Right hindlimb (tissue), 1 donor: Measurements from ENCODE around the gene ANKRD30A.
"Not testable (repeated sequence)": the region's sequence is repeated elsewhere in the genome, so short reads cannot be mapped to it uniquely, and the experiment has no call there.

Source experiments
- DNase-seq: peaks from one replicate; pipeline ENCODE4 v3.0.0-alpha.2; 2018

The ANKRD30A gene

DNA sequence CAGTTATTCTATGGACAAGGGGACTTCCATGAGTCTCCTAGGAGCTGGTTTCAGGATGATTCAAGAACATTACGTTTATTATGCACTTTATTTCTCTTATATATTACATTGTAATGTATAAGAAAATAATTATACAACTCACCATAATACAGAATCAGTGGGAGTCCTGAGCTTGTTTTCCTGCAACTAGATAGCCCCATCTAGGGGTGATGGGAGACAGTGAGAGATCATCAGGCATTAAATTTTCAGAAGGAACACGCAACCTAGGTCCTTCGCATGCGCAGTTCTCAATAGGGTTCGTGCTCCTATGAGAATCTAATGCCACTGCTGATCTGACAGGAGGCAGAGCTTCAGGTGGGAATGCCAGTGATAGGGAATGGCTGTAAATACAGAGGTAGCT lies 137.9 kb downstream of the ANKRD30A start:
- no peak for DNase-seq

- no peak for DNase-seq
These were observed 142.9 kb downstream of the ANKRD30A start for GRCh38 chr10:37268266-37268665.

GRCh38 chr10:37269554-37270256 lies 144.3 kb downstream of the ANKRD30A start:
- no peak for DNase-seq

DNA sequence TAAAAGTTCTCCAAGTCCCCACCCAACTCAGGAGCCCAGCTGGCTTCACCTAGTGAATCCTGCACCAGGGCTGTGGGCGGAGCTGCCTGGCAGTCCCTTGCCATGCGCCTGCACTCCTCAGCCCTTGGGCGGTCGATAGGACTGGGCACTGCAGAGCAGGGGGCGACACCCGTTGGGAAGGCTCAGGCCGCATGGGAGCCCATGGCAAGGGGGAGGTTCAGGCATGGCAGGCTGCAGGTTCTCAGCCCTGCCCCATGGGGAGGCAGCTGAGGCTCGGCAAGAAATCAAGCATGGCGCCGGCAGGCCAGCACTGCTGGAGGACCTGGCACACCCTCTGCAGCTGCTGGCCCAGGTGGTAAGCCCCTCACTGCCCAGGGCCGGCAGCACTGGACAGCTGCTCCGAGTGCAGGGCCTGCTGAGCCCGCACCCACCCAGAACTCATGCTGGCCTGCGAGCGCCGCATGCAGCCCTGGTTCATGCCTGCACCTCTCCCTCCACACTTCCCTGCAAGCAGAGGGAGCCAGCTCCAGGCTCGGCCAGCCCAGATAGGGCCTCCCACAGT lies 149.9 kb downstream of the ANKRD30A start:
- DNase-seq = no peak

GRCh38 chr10:37285063-37285462 lies 159.7 kb downstream of the ANKRD30A start:
- no peak for DNase-seq

DNA sequence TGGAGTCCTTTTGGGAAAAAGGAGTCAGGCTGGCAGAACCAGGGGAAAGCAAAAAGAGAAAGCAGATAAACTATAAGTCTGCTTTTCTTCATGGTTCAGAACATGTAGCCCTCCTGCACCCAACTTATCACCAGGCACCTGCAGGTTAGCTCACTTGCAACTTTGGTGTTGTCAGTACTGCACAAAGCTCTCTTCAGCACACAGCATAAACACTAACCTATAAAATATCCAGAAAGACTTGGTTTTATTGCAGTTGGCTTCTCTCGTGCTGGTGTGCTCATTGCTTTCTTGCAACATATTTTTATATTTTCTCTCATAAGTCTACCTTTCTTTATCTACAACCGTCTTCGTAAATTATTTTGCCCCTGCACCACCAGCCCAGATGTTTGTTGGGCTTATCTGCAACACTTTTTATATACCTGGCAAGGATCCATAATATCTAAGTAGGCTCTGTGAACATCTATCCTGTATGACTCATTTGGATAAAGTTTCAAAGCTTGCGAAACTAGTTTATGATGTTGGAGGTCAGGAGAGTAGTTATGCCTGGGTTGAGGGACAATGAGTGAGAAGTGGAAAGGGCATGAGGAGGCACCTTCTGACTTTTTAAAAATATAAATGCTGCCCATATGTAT lies 164.6 kb downstream of the ANKRD30A start:
- DNase-seq = no peak

- no peak for DNase-seq
These were observed 175.9 kb downstream of the ANKRD30A start for GRCh38 chr10:37301271-37301670.

GRCh38 chr10:37304036-37304435 lies 178.6 kb downstream of the ANKRD30A start:
- DNase-seq = no peak

DNA sequence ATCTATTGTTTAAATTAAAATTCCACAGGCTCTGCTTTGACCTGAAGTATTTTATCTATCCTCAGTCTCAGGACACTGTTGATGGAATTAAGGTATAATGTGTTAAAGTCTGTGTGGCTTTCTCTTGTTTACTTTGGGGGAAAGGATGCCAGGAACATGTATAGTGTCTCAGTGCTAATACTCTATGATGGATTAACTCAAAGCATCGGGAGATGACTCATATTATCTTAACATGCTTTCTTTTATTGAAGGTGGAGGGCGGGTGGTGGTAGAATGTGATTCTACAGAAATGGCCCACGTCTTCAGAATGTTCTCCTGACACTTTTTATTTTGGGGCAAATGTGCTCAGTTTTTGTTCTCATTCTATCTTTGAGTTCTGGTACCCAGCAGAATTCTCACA lies 189.0 kb downstream of the ANKRD30A start:
- no peak for DNase-seq

DNA sequence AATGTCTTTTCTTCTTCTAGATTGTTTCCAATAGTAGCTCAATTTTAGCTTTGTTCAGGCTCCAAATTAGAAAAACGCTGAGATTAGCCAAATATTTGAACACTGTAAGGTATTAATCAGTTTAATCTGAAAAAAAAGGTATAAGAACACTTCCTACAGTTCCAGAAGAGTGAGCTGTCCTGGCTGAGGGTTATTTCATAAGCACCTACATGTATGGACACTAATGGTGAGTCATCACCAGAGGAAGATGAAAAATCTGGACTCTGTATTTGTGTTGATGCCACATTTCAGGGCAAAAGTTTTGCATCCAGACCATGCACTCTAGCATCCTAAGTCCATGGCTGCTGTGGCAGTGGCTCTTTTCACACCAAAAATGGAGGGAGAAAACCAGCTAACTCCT lies 189.5 kb downstream of the ANKRD30A start:
- DNase-seq = no peak

DNA sequence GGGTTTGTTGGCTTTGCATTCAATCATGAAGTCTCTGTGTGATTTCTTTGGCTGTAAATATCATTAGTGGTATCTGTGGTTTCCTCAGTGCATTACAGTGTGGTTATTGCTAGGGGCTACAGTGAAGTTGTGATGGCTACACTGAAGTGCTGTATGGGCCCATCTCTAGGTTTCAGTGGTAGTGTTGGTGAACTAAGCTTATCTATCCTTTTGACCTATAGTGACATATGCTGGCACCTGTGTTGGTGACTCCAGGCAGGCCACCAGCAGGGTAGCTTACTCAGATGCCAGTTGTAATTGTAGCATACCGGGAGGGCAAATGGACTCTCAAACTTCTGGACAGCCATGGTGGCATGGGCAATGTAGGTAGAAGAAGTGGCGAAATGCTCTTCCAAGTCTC lies 219.0 kb downstream of the ANKRD30A start:
- no peak for DNase-seq

GRCh38 chr10:37379991-37380390 lies 254.6 kb downstream of the ANKRD30A start:
- DNase-seq = no peak

DNA sequence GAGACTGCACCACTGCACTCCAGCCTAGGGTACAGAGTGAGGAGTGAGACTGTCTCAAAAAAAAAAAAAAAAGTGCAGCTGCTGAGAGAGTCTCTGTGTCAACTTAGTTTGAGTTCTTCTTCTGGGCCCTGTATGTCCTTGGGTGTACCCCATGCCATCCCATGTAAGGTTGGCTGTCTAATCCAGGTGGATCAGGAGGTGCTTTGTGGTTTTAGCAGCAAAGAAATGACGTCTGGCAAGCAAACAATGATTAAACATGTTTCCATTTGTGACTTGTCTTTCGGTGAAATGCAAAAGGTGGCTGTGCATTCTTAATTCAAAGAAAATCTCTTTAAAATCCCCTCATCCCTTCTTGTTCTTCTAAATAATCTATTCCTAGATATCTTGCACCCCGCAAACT lies 255.9 kb downstream of the ANKRD30A start:
- no peak for DNase-seq

GRCh38 chr10:37384923-37385322 lies 259.5 kb downstream of the ANKRD30A start:
- DNase-seq = no peak

DNA sequence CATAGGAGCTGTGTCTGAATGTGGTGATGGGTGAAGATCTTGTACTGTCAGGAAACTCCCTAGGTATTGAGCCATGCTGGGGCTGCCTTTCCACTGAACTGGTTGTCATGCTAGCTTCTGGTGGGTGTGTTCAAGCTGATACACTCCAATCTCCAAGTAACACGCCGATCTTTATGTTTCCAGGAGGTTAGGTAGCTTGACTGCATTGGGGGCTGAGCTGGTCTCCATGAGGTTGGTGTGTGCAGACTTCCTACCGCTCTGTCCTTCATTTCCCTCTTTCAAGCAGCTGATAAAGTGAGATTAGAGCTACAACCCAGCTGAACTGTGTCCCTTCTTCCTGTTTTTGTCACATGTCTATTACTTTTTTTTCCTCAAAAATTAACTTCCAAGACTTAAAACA lies 265.5 kb downstream of the ANKRD30A start:
- DNase-seq = no peak

- DNase-seq = not testable (repeated sequence)
These were observed 275.4 kb downstream of the ANKRD30A start for GRCh38 chr10:37400774-37401173.

GRCh38 chr10:37401225-37401624 lies 275.8 kb downstream of the ANKRD30A start:
- DNase-seq = no peak

- no peak for DNase-seq
These were observed 278.4 kb downstream of the ANKRD30A start for GRCh38 chr10:37403776-37404175.
